ENCODE measurements around the gene VSNL1.

The VSNL1 gene

GRCh38 chr2:17621781-17622180 lies 81.3 kb downstream of the VSNL1 start:
- TF ChIP-seq GATA2 (IDR thresholded peaks at IDR 0.05; ENCODE audit: low read depth, low read length): no peak
- TF ChIP-seq GATA3 (IDR thresholded peaks at IDR 0.05; ENCODE audit: low read depth, low read length): no peak

GRCh38 chr2:17625446-17625845 lies 85.0 kb downstream of the VSNL1 start:
- TF ChIP-seq GATA2 (IDR thresholded peaks at IDR 0.05; ENCODE audit: low read depth, low read length) (no peak), GATA3 (IDR thresholded peaks at IDR 0.05; ENCODE audit: low read depth, low read length) (no peak)

GRCh38 chr2:17626986-17627385 lies 86.5 kb downstream of the VSNL1 start:
- TF ChIP-seq GATA2 (IDR thresholded peaks at IDR 0.05; ENCODE audit: low read depth, low read length) (no peak), GATA3 (IDR thresholded peaks at IDR 0.05; ENCODE audit: low read depth, low read length) (no peak)

- TF ChIP-seq GATA2 (IDR thresholded peaks at IDR 0.05; ENCODE audit: low read depth, low read length): no peak
- no peak for TF ChIP-seq GATA3 (IDR thresholded peaks at IDR 0.05; ENCODE audit: low read depth, low read length)
Observed at GRCh38 chr2:17627434-17627833, 86.9 kb downstream of the VSNL1 start.

GRCh38 chr2:17628349-17629261 lies 88.1 kb downstream of the VSNL1 start:
- no peak for TF ChIP-seq GATA3 (IDR thresholded peaks at IDR 0.05; ENCODE audit: low read depth, low read length)
- TF ChIP-seq GATA2 (IDR thresholded peaks at IDR 0.05; ENCODE audit: low read depth, low read length): no peak

GRCh38 chr2:17630089-17630488 lies 89.6 kb downstream of the VSNL1 start:
- no peak for TF ChIP-seq GATA3 (IDR thresholded peaks at IDR 0.05; ENCODE audit: low read depth, low read length)
- TF ChIP-seq GATA2 (IDR thresholded peaks at IDR 0.05; ENCODE audit: low read depth, low read length): no peak

GRCh38 chr2:17634997-17635396 lies 94.5 kb downstream of the VSNL1 start:
- TF ChIP-seq GATA3 (IDR thresholded peaks at IDR 0.05; ENCODE audit: low read depth, low read length) (no peak), GATA2 (IDR thresholded peaks at IDR 0.05; ENCODE audit: low read depth, low read length) (no peak)

GRCh38 chr2:17636257-17636656 lies 95.8 kb downstream of the VSNL1 start:
- no peak for TF ChIP-seq GATA2 (IDR thresholded peaks at IDR 0.05; ENCODE audit: low read depth, low read length)
- no peak for TF ChIP-seq GATA3 (IDR thresholded peaks at IDR 0.05; ENCODE audit: low read depth, low read length)

- TF ChIP-seq GATA2 (IDR thresholded peaks at IDR 0.05; ENCODE audit: low read depth, low read length) (no peak), GATA3 (IDR thresholded peaks at IDR 0.05; ENCODE audit: low read depth, low read length) (no peak)
Observed at GRCh38 chr2:17637131-17637906, 96.8 kb downstream of the VSNL1 start.

- TF ChIP-seq GATA2 (IDR thresholded peaks at IDR 0.05; ENCODE audit: low read depth, low read length) (no peak), GATA3 (IDR thresholded peaks at IDR 0.05; ENCODE audit: low read depth, low read length) (no peak)
Observed at GRCh38 chr2:17638196-17638743, 97.8 kb downstream of the VSNL1 start.

- TF ChIP-seq GATA3 (IDR thresholded peaks at IDR 0.05; ENCODE audit: low read depth, low read length) (no peak), GATA2 (IDR thresholded peaks at IDR 0.05; ENCODE audit: low read depth, low read length) (no peak)
Observed at GRCh38 chr2:17640406-17640805, 99.9 kb downstream of the VSNL1 start.

GRCh38 chr2:17643031-17643615 lies 102.6 kb downstream of the VSNL1 start:
- TF ChIP-seq GATA3 (IDR thresholded peaks at IDR 0.05; ENCODE audit: low read depth, low read length) (no peak), GATA2 (IDR thresholded peaks at IDR 0.05; ENCODE audit: low read depth, low read length) (no peak)

- TF ChIP-seq GATA2 (IDR thresholded peaks at IDR 0.05; ENCODE audit: low read depth, low read length): no peak
- no peak for TF ChIP-seq GATA3 (IDR thresholded peaks at IDR 0.05; ENCODE audit: low read depth, low read length)
Observed at GRCh38 chr2:17644997-17645720, 104.7 kb downstream of the VSNL1 start.

Measured in SH-SY5Y (cell line).